Subcutaneous adipose tissue (tissue), 4 donors: Measurements from ENCODE around the gene C1QTNF8. TPM values are rescaled to one million over a fixed set of nuclear protein-coding genes. Genes with fewer than 3 reads are reported as not detected.

Source experiments
- CTCF ChIP-seq: fragments of 450-650 bp; IDR thresholded peaks from one replicate; pipeline ENCODE4 v1.5.1; 2016; ENCODE audit warnings: low read depth, mild to moderate bottlenecking, control low read depth, antibody characterized with exemption, moderate library complexity
- total RNA-seq, 4 donors: library from RNA; depleted of rRNA; stranded (reverse); fragments of >200 nt; gene quantifications; one replicate each; pipeline ENCODE4 v1.1.0, GENCODE V29; 2016

C1QTNF8 gene
- total RNA-seq, 4 donors from 2014 or later: not detected

GRCh38 chr16:1055557-1055924 lies 40.5 kb downstream of the C1QTNF8 start:
- no peak for TF ChIP-seq CTCF

GRCh38 chr16:1054660-1055556 lies 41.1 kb downstream of the C1QTNF8 start:
- no peak for TF ChIP-seq CTCF

- no peak for TF ChIP-seq CTCF
These were observed 42.2 kb downstream of the C1QTNF8 start for GRCh38 chr16:1053700-1054368.

- TF ChIP-seq CTCF: no peak
These were observed 42.9 kb downstream of the C1QTNF8 start for GRCh38 chr16:1053121-1053521.

- TF ChIP-seq CTCF: no peak
These were observed 43.3 kb downstream of the C1QTNF8 start for GRCh38 chr16:1052721-1053120.

GRCh38 chr16:1051446-1051845 lies 44.6 kb downstream of the C1QTNF8 start:
- TF ChIP-seq CTCF: no peak

- TF ChIP-seq CTCF: no peak
These were observed 45.1 kb downstream of the C1QTNF8 start for GRCh38 chr16:1050921-1051320.
